CD4-positive, alpha-beta memory T cell (primary cell): ENCODE measurements around the gene ANAPC15. TPM values are rescaled to one million over a fixed set of nuclear protein-coding genes. Genes with fewer than 3 reads are reported as not detected.

Experiments
- CTCF ChIA-PET: fragments of 350-600 bp; sonication (Branson Sonifier 250); formaldehyde crosslinking; loops from one replicate; lab custom pipeline; 2021; ENCODE audit warnings: inconsistent platforms; ENCODE audit not compliant: partially characterized antibody; lab: Charles Lee
- POLR2A ChIA-PET: fragments of 350-600 bp; sonication (Branson Sonifier 250); formaldehyde crosslinking; loops from one replicate; lab custom pipeline; 2021; ENCODE audit not compliant: partially characterized antibody; lab: Charles Lee
- DNase-seq, 5 donors: peaks; one replicate each; pipeline versions ENCODE4 v3.0.0 to v3.0.0-alpha.2; 2020 to 2022; ENCODE audit warnings: mixed read lengths in 1 of 5
- H3K27ac ChIP-seq: one replicate; pipeline ENCODE4 v1.7.0; 2013; ENCODE audit warnings: low read depth, low read length
- H3K27me3 ChIP-seq: 2 replicates; pipeline ENCODE4 v1.7.0; 2013; ENCODE audit warnings: mild to moderate bottlenecking, low read length, moderate library complexity; ENCODE audit not compliant: insufficient read depth
- H3K36me3 ChIP-seq: 2 replicates; pipeline ENCODE4 v1.7.0; 2013; ENCODE audit warnings: mild to moderate bottlenecking, low read length, moderate library complexity; ENCODE audit not compliant: insufficient read depth
- H3K4me1 ChIP-seq: 2 replicates; pipeline ENCODE4 v1.7.0; 2013; ENCODE audit warnings: mild to moderate bottlenecking, low read length, moderate library complexity; ENCODE audit not compliant: insufficient read depth
- H3K4me3 ChIP-seq, 2 donors: one replicate each; pipeline ENCODE4 v1.7.0; 2013; ENCODE audit warnings: low read length in 2 of 2, mild to moderate bottlenecking in 1 of 2
- H3K9me3 ChIP-seq, 2 donors: one replicate each; pipeline ENCODE4 v1.7.0; 2013; ENCODE audit warnings: low read length in 2 of 2, control low read depth in 1 of 2; ENCODE audit not compliant: control insufficient read depth in 1 of 2
- H3K27ac Mint-ChIP-seq, 7 donors: one replicate each; pipeline ENCODE4 v1.8.0; 2020 to 2021; ENCODE audit warnings: mixed read lengths in 7 of 7, mild to moderate bottlenecking in 6 of 7, inconsistent platforms in 3 of 7, moderate library complexity in 3 of 7
- H3K27me3 Mint-ChIP-seq, 2 donors: one replicate each; pipeline ENCODE4 v1.8.0; 2020 to 2021; ENCODE audit warnings: mixed read lengths in 2 of 2
- H3K36me3 Mint-ChIP-seq, 2 donors: one replicate each; pipeline ENCODE4 v1.8.0; 2020 to 2021; ENCODE audit warnings: mixed read lengths in 2 of 2, inconsistent platforms in 1 of 2, mild to moderate bottlenecking in 1 of 2
- H3K4me1 Mint-ChIP-seq, 4 donors: one replicate each; pipeline ENCODE4 v1.8.0; 2020 to 2021; ENCODE audit warnings: mixed read lengths in 4 of 4, mild to moderate bottlenecking in 1 of 4
- H3K4me3 Mint-ChIP-seq, 8 donors: one replicate each; pipeline ENCODE4 v1.8.0; 2020 to 2021; ENCODE audit warnings: mixed read lengths in 8 of 8, mild to moderate bottlenecking in 7 of 8, moderate library complexity in 6 of 8, inconsistent platforms in 3 of 8
- H3K9me3 Mint-ChIP-seq, 8 donors: one replicate each; pipeline ENCODE4 v1.8.0; 2020 to 2021; ENCODE audit warnings: mixed read lengths in 8 of 8, mild to moderate bottlenecking in 5 of 8, inconsistent platforms in 3 of 8, moderate library complexity in 1 of 8
- intact Hi-C: fragments of 100-400 bp; cut with micrococcal nuclease; formaldehyde crosslinking; loops from one replicate; pipeline ENCODE4 v1.15.1; 2023
- polyA plus RNA-seq, 2 donors: library from polyadenylated mRNA; unstranded; fragments of 300-500 nt; fragmentation: Illumina TruSeq; gene quantifications; one replicate each; pipeline ENCODE4 v1.2.3, GENCODE V29; 2021
- total RNA-seq, 2 experiments: library from RNA; stranded (reverse); gene quantifications; one replicate each; pipeline ENCODE4 v1.2.3, GENCODE V29; 2021

The ANAPC15 gene
- total and polyA plus RNA-seq, 4 experiments from 2014 or later, result 38.6 to 105 (median 62.3) TPM

DNA sequence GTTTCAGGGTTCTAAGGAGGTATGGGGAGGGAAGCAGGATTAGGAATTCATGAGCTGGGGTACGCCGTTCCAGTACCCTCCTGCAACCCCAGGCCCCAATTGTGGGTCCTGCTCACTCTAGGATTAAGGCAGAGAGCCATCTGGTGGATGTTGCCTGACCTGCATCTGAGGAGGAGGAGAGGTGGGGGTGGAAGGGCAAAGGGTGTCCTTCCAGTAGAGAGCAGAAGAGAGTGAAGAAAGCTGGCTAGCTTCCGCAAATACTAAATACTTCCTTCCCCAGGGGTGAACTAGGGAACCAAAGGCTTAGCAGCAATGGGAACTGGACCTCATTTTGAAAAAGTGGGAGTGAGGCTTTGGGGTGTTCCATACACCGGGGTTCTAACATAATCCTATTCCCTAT is 21.2 kb downstream of the ANAPC15 start:
- Mint-ChIP-seq H3K27ac (peak overlapping the region; percentile 10 to 91 (median 81)), H3K27me3 (no peaks in the 10 kb centered on the region), H3K9me3 (no peaks in the 10 kb centered on the region), H3K36me3 (peaks cover 0 to 28% of the 10 kb centered on the region in 2 donors), H3K4me3 (no peak overlapping the region), H3K4me1 (peaks cover 4 to 11% (median 9%) of the 10 kb centered on the region in 4 donors)
- H3K9me3 ChIP-seq, result no peaks in the 10 kb centered on the region
- H3K4me3 ChIP-seq, result no peak overlapping the region
- H3K36me3 ChIP-seq, result peaks cover 19% of the 10 kb centered on the region
- intact Hi-C loops, result loop anchor here (1.0 kb wide), 3 partner anchors 51 to 114 kb away; no protein-coding TSS in a partner anchor
- no peaks in the 10 kb centered on the region for H3K4me1 ChIP-seq
- H3K27me3 ChIP-seq, result no peaks in the 10 kb centered on the region
- ChIA-PET POLR2A (interaction anchor here (0.8 to 3.2 kb wide), 8 partner anchors 8 to 113 kb away, joined by 3 to 29 read pairs (median 3); no protein-coding TSS in a partner anchor), CTCF (interaction anchor here (0.8 to 9.1 kb wide), 25 partner anchors 10 to 339 kb away, joined by 3 to 352 read pairs (median 6); partner anchors contain the start of genes ANAPC15, IL18BP and LAMTOR1)
- peak; percentile 57 to 80 (median 66) for DNase-seq
- no peak overlapping the region for H3K27ac ChIP-seq

DNA sequence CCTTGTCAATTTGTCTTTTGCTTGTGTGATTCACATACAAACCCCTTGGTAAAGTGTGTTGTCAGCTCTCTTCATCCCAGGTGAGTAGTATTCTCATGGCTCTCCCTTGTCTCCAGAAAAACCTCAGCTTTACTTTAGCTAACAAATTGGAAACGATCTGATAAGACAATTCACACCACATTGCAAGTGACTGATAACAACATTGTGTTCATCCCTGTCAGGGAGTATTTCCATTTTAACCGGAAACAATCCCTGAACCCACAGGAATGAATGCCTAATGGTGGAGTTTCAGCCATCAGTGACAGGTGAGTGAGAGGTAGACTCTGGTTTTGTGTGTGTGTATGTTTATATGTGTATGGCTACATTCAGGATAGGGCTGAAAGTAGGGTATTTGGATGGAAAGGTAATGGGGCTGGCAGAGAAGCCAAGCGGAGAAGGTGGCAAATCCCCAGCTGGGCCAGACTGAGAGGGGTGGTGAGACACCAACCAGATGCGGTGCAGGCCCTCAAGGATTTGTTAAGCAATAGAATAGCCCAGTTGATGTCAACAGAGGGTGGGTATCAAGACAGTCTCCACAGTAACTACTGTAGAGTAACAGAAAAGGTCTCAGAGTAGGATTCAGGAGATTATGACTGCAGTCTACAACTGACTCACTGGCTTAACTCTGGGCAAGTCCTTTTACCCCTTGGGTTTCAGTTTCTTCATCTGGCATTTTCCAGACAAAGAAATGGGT is 24.3 kb downstream of the ANAPC15 start:
- ChIA-PET POLR2A (no interaction called here), CTCF (interaction anchor here (1.0 to 4.2 kb wide), 4 partner anchors 10 to 110 kb away, joined by 3 to 46 read pairs (median 4); no protein-coding TSS in a partner anchor)
- no peak overlapping the region for H3K4me3 ChIP-seq
- no peak overlapping the region for H3K4me3 Mint-ChIP-seq
- peaks cover 7% of the 10 kb centered on the region for H3K36me3 ChIP-seq
- peaks cover 10 to 17% (median 10%) of the 10 kb centered on the region in 4 donors for H3K4me1 Mint-ChIP-seq
- H3K27me3 ChIP-seq, result no peaks in the 10 kb centered on the region
- no peaks in the 10 kb centered on the region for H3K9me3 Mint-ChIP-seq
- no peaks in the 10 kb centered on the region for H3K27me3 Mint-ChIP-seq
- DNase-seq, result no peak
- H3K27ac Mint-ChIP-seq, result peak overlapping the region in 6 of 7 donors; percentile 22 to 92 (median 68)
- intact Hi-C loops, result no loop called here
- H3K36me3 Mint-ChIP-seq, result peaks cover 4 to 17% of the 10 kb centered on the region in 2 donors
- no peaks in the 10 kb centered on the region for H3K9me3 ChIP-seq
- H3K27ac ChIP-seq, result no peak overlapping the region
- H3K4me1 ChIP-seq, result no peaks in the 10 kb centered on the region

DNA sequence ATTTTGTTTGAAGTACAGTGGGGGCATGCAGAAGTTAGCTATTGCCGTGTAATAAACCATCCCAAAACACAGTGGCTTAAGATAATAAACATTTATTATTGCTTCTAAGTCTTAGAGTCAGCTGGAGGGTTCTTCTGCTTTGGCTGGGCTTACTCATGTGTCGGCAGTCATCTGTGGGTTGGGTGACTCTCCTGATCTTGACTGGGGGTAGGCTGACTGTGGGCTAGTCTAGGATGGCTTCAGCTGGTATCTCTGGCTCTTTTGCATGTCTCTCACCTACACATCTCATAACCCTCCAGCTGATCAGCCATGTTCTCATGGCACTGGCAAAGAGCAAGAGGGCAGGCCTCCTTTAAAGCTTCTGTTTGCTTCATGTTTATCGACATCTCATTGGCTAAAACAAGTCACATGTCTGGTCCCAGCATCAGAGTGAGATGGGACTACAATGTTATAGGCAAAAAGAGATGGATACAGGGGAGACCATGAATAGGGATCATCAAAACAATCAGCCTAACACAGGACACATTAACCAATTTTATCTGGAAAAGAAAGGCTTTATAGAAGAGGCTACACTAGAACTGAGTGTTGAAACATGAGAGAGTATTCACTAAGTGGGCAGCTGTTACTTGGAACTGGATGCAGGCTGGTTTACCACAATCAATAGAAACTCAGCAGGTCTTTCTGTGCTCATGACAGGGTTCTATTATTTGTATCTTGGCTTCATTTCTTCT is 26.7 kb downstream of the ANAPC15 start:
- POLR2A ChIA-PET, result interaction anchor here (0.5 to 10.2 kb wide), 3 partner anchors 10 to 50 kb away, joined by 3 to 137 read pairs (median 4); no protein-coding TSS in a partner anchor
- intact Hi-C loops, result no loop called here

DNA sequence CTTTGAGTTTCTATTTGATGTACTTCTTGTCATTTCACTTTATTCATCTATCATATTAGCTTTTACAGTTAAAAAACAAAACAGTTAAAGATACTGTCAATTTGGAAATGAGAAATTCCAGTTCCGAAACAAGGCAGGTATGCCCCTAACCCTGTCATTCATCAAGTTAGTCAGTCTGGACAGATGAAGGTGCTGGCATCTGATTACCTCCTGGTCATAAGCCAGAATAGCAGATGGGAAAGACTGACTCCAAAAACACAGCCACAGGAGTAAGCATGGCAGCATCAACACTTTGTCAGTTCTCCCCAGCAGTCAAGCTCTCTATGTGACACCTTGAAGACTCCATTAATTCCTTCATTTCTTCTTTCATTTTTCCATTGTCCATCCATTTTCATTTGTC is 27.5 kb downstream of the ANAPC15 start:
- DNase-seq, result no peak
- peak overlapping the region in 6 of 7 donors; percentile 16 to 91 (median 66) for H3K27ac Mint-ChIP-seq
- Histone ChIP-seq H3K36me3 (peaks cover 4% of the 10 kb centered on the region), H3K27ac (no peak overlapping the region), H3K4me1 (peaks cover 10% of the 10 kb centered on the region), H3K4me3 (no peak overlapping the region), H3K9me3 (no peaks in the 10 kb centered on the region), H3K27me3 (no peaks in the 10 kb centered on the region)
- H3K9me3 Mint-ChIP-seq, result no peaks in the 10 kb centered on the region
- CTCF ChIA-PET, result interaction anchor here (1.0 to 4.2 kb wide), 7 partner anchors 9 to 109 kb away, joined by 3 to 46 read pairs (median 7); no protein-coding TSS in a partner anchor
- intact Hi-C loops, result no loop called here
- no peak overlapping the region for H3K4me3 Mint-ChIP-seq
- peaks cover 21 to 35% (median 24%) of the 10 kb centered on the region in 4 donors for H3K4me1 Mint-ChIP-seq
- no peaks in the 10 kb centered on the region for H3K27me3 Mint-ChIP-seq
- POLR2A ChIA-PET, result interaction anchor here (0.8 to 10.2 kb wide), 5 partner anchors 9 to 49 kb away, joined by 3 to 137 read pairs (median 3); partner anchors contain the start of gene ANAPC15
- peaks cover 4 to 22% of the 10 kb centered on the region in 2 donors for H3K36me3 Mint-ChIP-seq

More for the DNA sequence above, 26.7 kb downstream of the ANAPC15 start:
- Mint-ChIP-seq H3K4me1 (peaks cover 18 to 28% (median 18%) of the 10 kb centered on the region in 4 donors), H3K27me3 (no peaks in the 10 kb centered on the region), H3K9me3 (no peaks in the 10 kb centered on the region), H3K4me3 (no peak overlapping the region), H3K36me3 (peaks cover 4 to 17% of the 10 kb centered on the region in 2 donors), H3K27ac (peak overlapping the region in 6 of 7 donors; percentile 25 to 91 (median 70))
- Histone ChIP-seq H3K4me3 (no peak overlapping the region), H3K9me3 (no peaks in the 10 kb centered on the region), H3K27ac (no peak overlapping the region), H3K36me3 (peaks cover 5% of the 10 kb centered on the region), H3K27me3 (no peaks in the 10 kb centered on the region), H3K4me1 (peaks cover 9% of the 10 kb centered on the region)
- CTCF ChIA-PET, result interaction anchor here (1.0 to 4.2 kb wide), 9 partner anchors 8 to 110 kb away, joined by 3 to 46 read pairs (median 6); no protein-coding TSS in a partner anchor
- no peak for DNase-seq

DNA sequence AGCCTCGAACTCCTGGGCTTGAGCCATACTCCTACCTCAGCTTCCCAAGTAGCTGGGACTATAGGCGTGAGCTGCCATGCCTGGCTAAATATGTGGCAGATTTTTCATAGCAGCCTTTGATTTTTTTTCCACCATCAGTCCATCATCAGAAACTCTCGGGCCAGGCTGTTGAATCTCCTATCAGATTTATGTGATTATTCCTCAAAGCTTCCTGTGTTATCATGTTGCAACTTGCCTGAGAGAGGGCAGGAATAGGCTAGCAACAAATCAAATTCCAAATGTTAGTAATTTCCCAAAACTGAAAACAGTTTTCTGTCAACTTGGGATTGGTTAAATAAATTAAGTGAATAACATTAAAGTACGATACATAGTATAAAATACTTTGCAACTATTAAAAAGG is 28.4 kb downstream of the ANAPC15 start:
- Histone ChIP-seq H3K4me1 (peaks cover 18% of the 10 kb centered on the region), H3K36me3 (no peaks in the 10 kb centered on the region), H3K27me3 (no peaks in the 10 kb centered on the region), H3K9me3 (no peaks in the 10 kb centered on the region), H3K4me3 (no peak overlapping the region), H3K27ac (no peak overlapping the region)
- DNase-seq, result no peak
- intact Hi-C loops, result no loop called here
- no peaks in the 10 kb centered on the region for H3K27me3 Mint-ChIP-seq
- POLR2A ChIA-PET, result interaction anchor here (1.2 to 10.2 kb wide), 2 partner anchors 28 to 44 kb away, joined by 3 to 137 read pairs; partner anchors contain the start of gene ANAPC15
- no peak overlapping the region for H3K4me3 Mint-ChIP-seq
- H3K27ac Mint-ChIP-seq, result peak overlapping the region in 2 of 7 donors; percentile 82 to 86
- CTCF ChIA-PET, result interaction anchor here (0.9 to 4.2 kb wide), 6 partner anchors 10 to 60 kb away, joined by 3 to 46 read pairs (median 8); no protein-coding TSS in a partner anchor
- H3K4me1 Mint-ChIP-seq, result peaks cover 25 to 44% (median 29%) of the 10 kb centered on the region in 4 donors
- H3K9me3 Mint-ChIP-seq, result no peaks in the 10 kb centered on the region
- H3K36me3 Mint-ChIP-seq, result peaks cover 4 to 16% of the 10 kb centered on the region in 2 donors

DNA sequence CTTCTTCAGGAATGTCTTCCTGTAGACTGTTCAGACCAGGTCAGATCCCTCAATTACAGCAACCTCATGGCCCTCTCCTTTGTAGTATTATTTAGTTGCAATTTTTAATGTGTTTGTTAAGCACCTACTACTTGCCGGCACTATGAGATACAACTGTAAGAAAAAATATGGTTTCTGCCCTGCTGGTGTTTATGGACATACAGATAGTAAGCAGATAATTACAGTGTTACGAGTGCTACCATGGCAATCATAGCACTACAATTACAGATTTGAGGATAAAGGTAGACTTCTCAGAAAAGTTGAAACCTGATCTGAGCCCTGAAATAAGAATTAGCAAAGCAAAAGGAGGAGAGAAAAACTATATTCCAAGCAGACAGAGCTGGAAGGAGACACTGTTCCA is 29.1 kb downstream of the ANAPC15 start:
- CTCF ChIA-PET, result no interaction called here
- Histone ChIP-seq H3K27me3 (no peaks in the 10 kb centered on the region), H3K4me3 (no peak overlapping the region), H3K27ac (no peak overlapping the region), H3K9me3 (no peaks in the 10 kb centered on the region), H3K36me3 (no peaks in the 10 kb centered on the region), H3K4me1 (peaks cover 21% of the 10 kb centered on the region)
- Mint-ChIP-seq H3K4me1 (peaks cover 30 to 50% (median 35%) of the 10 kb centered on the region in 4 donors), H3K27me3 (no peaks in the 10 kb centered on the region), H3K27ac (peak overlapping the region in 6 of 7 donors; percentile 68 to 99 (median 82)), H3K4me3 (no peak overlapping the region), H3K9me3 (no peaks in the 10 kb centered on the region), H3K36me3 (peaks cover 4 to 11% of the 10 kb centered on the region in 2 donors)
- DNase-seq, result no peak
- intact Hi-C loops, result no loop called here
- POLR2A ChIA-PET, result interaction anchor here (10.2 kb wide), 1 partner anchor 43 kb away, joined by 137 read pairs; no protein-coding TSS in a partner anchor
